ENCODE results near the gene TSPEAR. TPM values are rescaled to one million over a fixed set of nuclear protein-coding genes. Genes with fewer than 3 reads are reported as not detected.
"Not testable (repeated sequence)": the region's sequence is repeated elsewhere in the genome, so short reads cannot be mapped to it uniquely, and the experiment has no call there.

TSPEAR gene
- total RNA-seq, 1 donor, result not detected

GRCh38 chr21:44574457-44575306 is 136.7 kb downstream of the TSPEAR start:
- H3K27me3 ChIP-seq (ENCODE audit: insufficient read depth, low read length), result no peaks in the 10 kb centered on the region

GRCh38 chr21:44573630-44574456 is 137.5 kb downstream of the TSPEAR start, which contains the start of gene KRTAP10-4:
Gene KRTAP10-4, plus strand, starts transcription at chr21:44573729. Its CDS starts 30 bp downstream, at chr21:44573759.
- not testable (repeated sequence) for H3K4me3 ChIP-seq (ENCODE audit: low read length); H3K9me3 ChIP-seq (ENCODE audit: low read depth, low read length); H3K27me3 ChIP-seq (ENCODE audit: insufficient read depth, low read length); H3K4me1 ChIP-seq (ENCODE audit: insufficient read depth, low read length)

More at GRCh38 chr21:44574457-44575306, 136.7 kb downstream of the TSPEAR start:
- H3K9me3 ChIP-seq (ENCODE audit: low read depth, low read length), result no peaks in the 10 kb centered on the region
- H3K4me3 ChIP-seq (ENCODE audit: low read length), result no peak overlapping the region
- H3K4me1 ChIP-seq (ENCODE audit: insufficient read depth, low read length), result no peaks in the 10 kb centered on the region

GRCh38 chr21:44572959-44573583 is 138.3 kb downstream of the TSPEAR start:
- Histone ChIP-seq H3K4me3 (ENCODE audit: low read length) (no peak overlapping the region), H3K4me1 (ENCODE audit: insufficient read depth, low read length) (no peaks in the 10 kb centered on the region), H3K27me3 (ENCODE audit: insufficient read depth, low read length) (no peaks in the 10 kb centered on the region), H3K9me3 (ENCODE audit: low read depth, low read length) (no peaks in the 10 kb centered on the region)

GRCh38 chr21:44571844-44572782 is 139.3 kb downstream of the TSPEAR start:
- Histone ChIP-seq H3K4me3 (ENCODE audit: low read length) (no peak overlapping the region), H3K27me3 (ENCODE audit: insufficient read depth, low read length) (no peaks in the 10 kb centered on the region), H3K9me3 (ENCODE audit: low read depth, low read length) (no peaks in the 10 kb centered on the region), H3K4me1 (ENCODE audit: insufficient read depth, low read length) (no peaks in the 10 kb centered on the region)

- Histone ChIP-seq H3K27me3 (ENCODE audit: insufficient read depth, low read length) (no peaks in the 10 kb centered on the region), H3K4me1 (ENCODE audit: insufficient read depth, low read length) (no peaks in the 10 kb centered on the region), H3K9me3 (ENCODE audit: low read depth, low read length) (no peaks in the 10 kb centered on the region), H3K4me3 (ENCODE audit: low read length) (no peak overlapping the region)
These were observed 140.1 kb downstream of the TSPEAR start for GRCh38 chr21:44571296-44571695.

- Histone ChIP-seq H3K4me1 (ENCODE audit: insufficient read depth, low read length) (peaks cover 4% of the 10 kb centered on the region), H3K27me3 (ENCODE audit: insufficient read depth, low read length) (no peaks in the 10 kb centered on the region), H3K9me3 (ENCODE audit: low read depth, low read length) (no peaks in the 10 kb centered on the region), H3K4me3 (ENCODE audit: low read length) (no peak overlapping the region)
These were observed 141.4 kb downstream of the TSPEAR start for GRCh38 chr21:44569861-44570517.

GRCh38 chr21:44568667-44569556 is 142.5 kb downstream of the TSPEAR start:
- Histone ChIP-seq H3K4me3 (ENCODE audit: low read length) (no peak overlapping the region), H3K9me3 (ENCODE audit: low read depth, low read length) (no peaks in the 10 kb centered on the region), H3K4me1 (ENCODE audit: insufficient read depth, low read length) (peaks cover 4% of the 10 kb centered on the region), H3K27me3 (ENCODE audit: insufficient read depth, low read length) (no peaks in the 10 kb centered on the region)

GRCh38 chr21:44568261-44568660 is 143.1 kb downstream of the TSPEAR start:
- peaks cover 4% of the 10 kb centered on the region for H3K4me1 ChIP-seq (ENCODE audit: insufficient read depth, low read length)
- H3K27me3 ChIP-seq (ENCODE audit: insufficient read depth, low read length), result no peaks in the 10 kb centered on the region
- no peaks in the 10 kb centered on the region for H3K9me3 ChIP-seq (ENCODE audit: low read depth, low read length)
- H3K4me3 ChIP-seq (ENCODE audit: low read length), result no peak overlapping the region

GRCh38 chr21:44567481-44568171 is 143.7 kb downstream of the TSPEAR start:
- H3K9me3 ChIP-seq (ENCODE audit: low read depth, low read length), result peaks cover 2% of the 10 kb centered on the region
- no peaks in the 10 kb centered on the region for H3K27me3 ChIP-seq (ENCODE audit: insufficient read depth, low read length)
- H3K4me3 ChIP-seq (ENCODE audit: low read length), result no peak overlapping the region
- H3K4me1 ChIP-seq (ENCODE audit: insufficient read depth, low read length), result peaks cover 4% of the 10 kb centered on the region

GRCh38 chr21:44566403-44566802 is 145.0 kb downstream of the TSPEAR start:
- H3K27me3 ChIP-seq (ENCODE audit: insufficient read depth, low read length), result no peaks in the 10 kb centered on the region
- H3K4me1 ChIP-seq (ENCODE audit: insufficient read depth, low read length), result peaks cover 4% of the 10 kb centered on the region
- H3K9me3 ChIP-seq (ENCODE audit: low read depth, low read length), result peaks cover 5% of the 10 kb centered on the region
- H3K4me3 ChIP-seq (ENCODE audit: low read length), result no peak overlapping the region

- no peak overlapping the region for H3K4me3 ChIP-seq (ENCODE audit: low read length)
These were observed 146.3 kb downstream of the TSPEAR start for GRCh38 chr21:44564886-44565598.

GRCh38 chr21:44564099-44564498 is 147.3 kb downstream of the TSPEAR start:
- peaks cover 5% of the 10 kb centered on the region for H3K9me3 ChIP-seq (ENCODE audit: low read depth, low read length)
- H3K4me1 ChIP-seq (ENCODE audit: insufficient read depth, low read length), result peaks cover 4% of the 10 kb centered on the region
- H3K27me3 ChIP-seq (ENCODE audit: insufficient read depth, low read length), result no peaks in the 10 kb centered on the region
- no peak overlapping the region for H3K4me3 ChIP-seq (ENCODE audit: low read length)

More at GRCh38 chr21:44564886-44565598, 146.3 kb downstream of the TSPEAR start:
- H3K9me3 ChIP-seq (ENCODE audit: low read depth, low read length), result peaks cover 5% of the 10 kb centered on the region
- H3K27me3 ChIP-seq (ENCODE audit: insufficient read depth, low read length), result no peaks in the 10 kb centered on the region
- peaks cover 4% of the 10 kb centered on the region for H3K4me1 ChIP-seq (ENCODE audit: insufficient read depth, low read length)
